IPS-15b (cell line): ENCODE results near the gene ART4.

ENCODE experiments used
- H3K27me3 ChIP-seq: one replicate; pipeline ENCODE4 v1.6.1; 2013; ENCODE audit warnings: low read length; ENCODE audit not compliant: control insufficient read depth, insufficient read depth
- H3K36me3 ChIP-seq: one replicate; pipeline ENCODE4 v1.6.1; 2013; ENCODE audit warnings: low read length; ENCODE audit not compliant: control insufficient read depth, insufficient read depth
- H3K4me1 ChIP-seq: one replicate; pipeline ENCODE4 v1.6.1; 2013; ENCODE audit warnings: mild to moderate bottlenecking, low read length; ENCODE audit not compliant: control insufficient read depth, insufficient read depth
- H3K4me3 ChIP-seq: one replicate; pipeline ENCODE4 v1.5.1; 2013; ENCODE audit warnings: low read depth, low read length
- H3K9ac ChIP-seq: one replicate; pipeline ENCODE4 v1.6.1; 2013; ENCODE audit warnings: low read depth, mild to moderate bottlenecking, low read length
- H3K9me3 ChIP-seq: one replicate; pipeline ENCODE4 v1.6.1; 2013; ENCODE audit warnings: mild to moderate bottlenecking, low read length; ENCODE audit not compliant: control insufficient read depth, insufficient read depth

ART4 gene

GRCh38 chr12:14874882-14875281, 31.6 kb upstream of the ART4 start:
- no peaks in the 10 kb centered on the region for H3K4me1 ChIP-seq
- H3K27me3 ChIP-seq: no peaks in the 10 kb centered on the region
- no peaks in the 10 kb centered on the region for H3K36me3 ChIP-seq
- no peak overlapping the region for H3K9ac ChIP-seq
- H3K9me3 ChIP-seq: no peaks in the 10 kb centered on the region
- no peak overlapping the region for H3K4me3 ChIP-seq

- no peak overlapping the region for H3K4me3 ChIP-seq
Measured at GRCh38 chr12:14873440-14874185, 30.3 kb upstream of the ART4 start.

DNA sequence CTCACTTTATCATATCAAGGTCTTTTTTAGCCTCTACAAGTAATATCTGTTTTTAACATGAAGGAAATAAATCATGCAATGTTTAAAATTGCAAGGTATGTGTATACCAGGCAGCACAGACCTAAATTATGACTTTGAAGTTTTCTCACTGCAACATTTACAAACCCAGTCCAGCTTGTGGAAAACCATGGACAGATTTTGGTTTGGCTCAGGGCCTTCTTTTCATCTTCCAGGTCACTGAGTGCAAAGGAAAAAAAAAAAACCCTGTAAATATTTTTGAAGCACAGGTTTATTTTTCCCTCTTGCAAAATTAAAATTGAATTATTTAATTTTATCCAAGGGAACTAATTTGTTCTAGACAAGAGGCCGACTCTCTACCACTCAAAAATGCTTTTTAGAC, 28.6 kb upstream of the ART4 start:
- H3K4me3 ChIP-seq: no peak overlapping the region
- no peaks in the 10 kb centered on the region for H3K36me3 ChIP-seq
- no peak overlapping the region for H3K9ac ChIP-seq
- no peaks in the 10 kb centered on the region for H3K4me1 ChIP-seq
- H3K9me3 ChIP-seq: no peaks in the 10 kb centered on the region
- no peaks in the 10 kb centered on the region for H3K27me3 ChIP-seq

More at GRCh38 chr12:14873440-14874185, 30.3 kb upstream of the ART4 start:
- Histone ChIP-seq H3K27me3 (no peaks in the 10 kb centered on the region), H3K36me3 (no peaks in the 10 kb centered on the region), H3K9ac (no peak overlapping the region), H3K4me1 (no peaks in the 10 kb centered on the region), H3K9me3 (no peaks in the 10 kb centered on the region)

GRCh38 chr12:14871247-14871646, 27.9 kb upstream of the ART4 start:
- H3K27me3 ChIP-seq: no peaks in the 10 kb centered on the region
- H3K36me3 ChIP-seq: no peaks in the 10 kb centered on the region
- no peaks in the 10 kb centered on the region for H3K4me1 ChIP-seq
- H3K4me3 ChIP-seq: no peak overlapping the region
- no peaks in the 10 kb centered on the region for H3K9me3 ChIP-seq
- H3K9ac ChIP-seq: no peak overlapping the region

DNA sequence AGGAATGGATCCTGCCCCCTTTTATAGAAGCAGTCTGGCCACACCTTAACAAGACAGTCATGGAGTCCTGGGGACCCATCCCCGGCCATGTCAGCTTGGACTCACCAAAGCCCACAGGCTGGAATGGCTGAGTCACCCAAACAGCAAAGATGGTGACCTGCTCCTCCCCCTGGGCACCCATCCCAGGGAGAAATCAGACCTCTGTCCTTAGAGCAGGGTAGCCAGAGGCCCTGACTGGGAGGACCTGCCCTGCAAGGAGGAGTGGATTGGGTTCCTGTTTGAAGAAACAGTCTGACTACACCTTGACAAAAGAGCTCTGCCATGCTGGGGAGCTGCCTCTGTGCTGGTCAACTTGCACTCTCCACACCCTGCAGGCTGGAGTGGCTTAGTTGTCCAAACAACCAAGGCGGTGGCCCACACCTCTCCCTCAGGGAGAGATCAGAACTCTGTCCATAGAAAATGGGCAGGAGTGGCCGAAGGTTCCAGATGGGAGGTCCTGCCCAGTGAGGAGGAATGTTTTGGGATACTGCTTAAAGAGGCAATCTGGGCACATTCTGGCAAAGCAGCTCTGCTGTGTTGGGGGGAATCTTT, 25.7 kb upstream of the ART4 start:
- Histone ChIP-seq H3K9ac (no peak overlapping the region), H3K27me3 (no peaks in the 10 kb centered on the region), H3K36me3 (no peaks in the 10 kb centered on the region), H3K4me1 (no peaks in the 10 kb centered on the region), H3K9me3 (no peaks in the 10 kb centered on the region), H3K4me3 (no peak overlapping the region)

DNA sequence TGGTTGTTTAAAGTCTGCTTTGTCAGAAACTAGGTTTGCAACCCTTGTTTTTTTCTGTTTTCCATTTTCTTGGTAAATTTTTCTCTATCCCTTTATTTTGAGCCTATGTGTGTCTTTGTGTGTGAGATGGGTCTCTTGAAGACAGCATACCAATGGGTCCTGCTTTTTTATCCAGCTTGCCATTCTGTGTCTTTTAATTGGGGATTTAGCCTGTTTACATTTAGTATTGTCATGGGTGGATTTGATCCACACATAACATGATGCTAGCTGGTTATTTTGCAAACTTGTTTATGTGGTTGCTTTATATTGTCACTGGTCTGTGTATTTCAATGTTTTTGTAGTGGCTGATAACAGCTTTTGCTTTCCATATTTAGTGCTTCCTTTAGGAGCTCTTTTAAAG, 17.2 kb upstream of the ART4 start:
- Histone ChIP-seq H3K4me3 (no peak overlapping the region), H3K9ac (no peak overlapping the region), H3K27me3 (no peaks in the 10 kb centered on the region)

DNA sequence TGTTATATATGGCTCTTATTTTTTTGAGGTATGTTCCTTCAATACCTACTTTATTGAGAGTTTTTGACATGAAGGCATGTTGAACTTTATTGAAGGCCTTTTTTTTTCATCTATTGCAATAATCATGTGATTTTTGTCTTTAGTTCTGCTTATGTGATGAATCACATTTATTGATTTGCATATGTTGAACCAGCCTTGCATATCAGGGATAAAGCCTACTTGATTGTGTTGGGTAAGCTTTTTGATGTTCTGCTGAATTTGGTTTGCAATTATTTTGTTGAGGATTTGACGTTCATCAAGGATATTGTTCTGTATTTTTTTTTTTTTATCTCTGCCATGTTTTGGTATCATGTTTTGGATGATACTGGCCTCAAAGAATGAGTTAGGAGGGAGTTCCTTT, 15.2 kb upstream of the ART4 start:
- Histone ChIP-seq H3K9me3 (no peaks in the 10 kb centered on the region), H3K4me1 (no peaks in the 10 kb centered on the region), H3K4me3 (no peak overlapping the region), H3K27me3 (no peaks in the 10 kb centered on the region), H3K36me3 (no peaks in the 10 kb centered on the region), H3K9ac (no peak overlapping the region)

More for the DNA sequence above, 17.2 kb upstream of the ART4 start:
- H3K9me3 ChIP-seq: no peaks in the 10 kb centered on the region
- H3K36me3 ChIP-seq: no peaks in the 10 kb centered on the region
- no peaks in the 10 kb centered on the region for H3K4me1 ChIP-seq

GRCh38 chr12:14854586-14855183, 11.4 kb upstream of the ART4 start:
- H3K36me3 ChIP-seq: no peaks in the 10 kb centered on the region
- H3K27me3 ChIP-seq: no peaks in the 10 kb centered on the region
- H3K9ac ChIP-seq: no peak overlapping the region
- no peak overlapping the region for H3K4me3 ChIP-seq
- no peaks in the 10 kb centered on the region for H3K9me3 ChIP-seq
- H3K4me1 ChIP-seq: peaks cover 6% of the 10 kb centered on the region

GRCh38 chr12:14853961-14854360, 10.6 kb upstream of the ART4 start:
- Histone ChIP-seq H3K36me3 (no peaks in the 10 kb centered on the region), H3K9me3 (no peaks in the 10 kb centered on the region), H3K9ac (no peak overlapping the region), H3K27me3 (no peaks in the 10 kb centered on the region), H3K4me1 (peaks cover 6% of the 10 kb centered on the region), H3K4me3 (no peak overlapping the region)

- Histone ChIP-seq H3K9ac (no peak overlapping the region), H3K4me1 (peaks cover 6% of the 10 kb centered on the region), H3K4me3 (no peak overlapping the region), H3K36me3 (no peaks in the 10 kb centered on the region), H3K27me3 (no peaks in the 10 kb centered on the region), H3K9me3 (no peaks in the 10 kb centered on the region)
Measured at GRCh38 chr12:14852880-14853279, 9.6 kb upstream of the ART4 start.

GRCh38 chr12:14850929-14851663, 7.8 kb upstream of the ART4 start:
- Histone ChIP-seq H3K9me3 (no peaks in the 10 kb centered on the region), H3K4me1 (peaks cover 6% of the 10 kb centered on the region), H3K4me3 (no peak overlapping the region), H3K36me3 (no peaks in the 10 kb centered on the region), H3K27me3 (no peaks in the 10 kb centered on the region), H3K9ac (no peak overlapping the region)
